GM20431 (cell line): Measurements from ENCODE around the gene PRSS12.

Experiments
- in situ Hi-C: fragments of 300-500 bp; cut with MseI, MboI; formaldehyde crosslinking; loops from one replicate; pipeline ENCODE4 v1.15.0; 2020; ENCODE audit warnings: low sequenced_read_pairs; ENCODE audit not compliant: unreplicated experiment

The PRSS12 gene

DNA sequence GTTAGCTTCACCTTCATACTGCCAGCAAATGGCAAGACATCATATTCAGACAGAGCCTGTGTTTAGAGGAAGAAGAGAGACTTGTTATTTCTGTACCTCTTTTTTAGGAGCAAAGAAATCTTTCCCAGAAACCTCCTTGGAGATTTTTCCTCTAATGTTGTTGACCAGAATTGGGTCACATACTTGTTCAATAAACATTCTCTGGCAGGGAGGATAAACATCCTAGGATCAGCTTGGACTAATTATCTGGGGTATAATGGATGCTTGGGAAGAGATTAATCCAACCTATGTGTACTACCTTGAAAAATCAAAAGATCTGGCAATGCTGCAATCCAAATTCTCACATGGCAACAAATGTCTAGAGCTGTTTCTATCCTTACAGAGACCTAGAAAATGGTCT lies 8.4 kb upstream of the PRSS12 start:
- in situ Hi-C loops, result no loop called here

DNA sequence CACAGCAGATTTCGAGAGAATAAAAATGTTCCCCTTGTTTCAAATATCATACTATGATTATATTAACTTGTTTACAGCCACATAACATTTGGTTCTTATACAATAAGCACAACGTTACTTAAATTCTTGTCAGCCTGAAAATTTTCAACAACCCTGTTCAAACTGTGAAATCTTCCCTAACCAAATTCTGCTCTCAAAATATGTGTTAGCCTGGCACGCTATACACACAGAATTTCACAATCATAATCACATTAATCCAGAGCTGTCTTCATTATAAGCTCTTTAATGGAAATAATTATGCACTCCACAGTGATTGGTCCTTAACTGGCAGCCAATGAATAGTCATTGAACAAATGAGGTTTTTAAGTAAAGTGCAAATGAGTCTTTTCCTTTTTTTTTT lies 7.3 kb upstream of the PRSS12 start:
- in situ Hi-C loops, result no loop called here

DNA sequence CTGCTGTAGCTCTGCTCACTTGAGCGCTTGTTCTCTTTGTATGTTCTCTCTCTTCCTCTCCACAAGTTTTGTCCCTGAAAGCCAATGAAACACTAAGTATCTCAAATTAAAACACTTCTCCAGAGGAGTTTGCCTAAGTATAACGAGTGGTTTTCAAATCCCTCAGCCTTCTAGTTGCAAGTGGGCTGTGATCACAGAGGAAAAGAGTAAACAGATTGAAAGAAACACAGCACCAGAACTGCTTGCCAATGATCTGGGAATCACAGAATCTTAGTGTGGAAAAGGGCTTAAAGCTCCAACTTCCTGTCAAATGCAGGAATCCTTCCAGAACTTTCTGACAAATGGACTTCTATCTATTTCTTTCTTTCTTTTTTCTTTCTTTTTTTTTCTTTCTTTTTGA lies 4.8 kb upstream of the PRSS12 start:
- in situ Hi-C loops, result no loop called here

DNA sequence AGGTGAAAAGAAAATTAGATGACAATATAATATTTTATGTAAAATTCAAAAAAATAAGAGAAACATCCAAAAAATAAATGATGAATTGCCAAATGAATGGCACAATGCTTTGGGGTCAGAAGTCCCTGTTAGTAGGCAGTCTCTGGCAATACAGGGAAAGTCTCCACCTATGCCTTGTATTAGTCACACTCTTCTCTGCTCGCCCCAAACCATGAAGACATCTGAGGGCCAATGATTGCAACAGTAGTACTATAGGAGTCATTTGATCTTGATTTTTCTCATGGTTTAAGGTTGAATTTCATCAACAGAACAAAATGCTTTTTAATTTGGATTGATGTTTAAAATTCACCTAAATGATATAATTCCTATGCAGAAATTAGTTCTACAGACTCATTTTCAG lies 3.9 kb upstream of the PRSS12 start:
- in situ Hi-C loops, result no loop called here

DNA sequence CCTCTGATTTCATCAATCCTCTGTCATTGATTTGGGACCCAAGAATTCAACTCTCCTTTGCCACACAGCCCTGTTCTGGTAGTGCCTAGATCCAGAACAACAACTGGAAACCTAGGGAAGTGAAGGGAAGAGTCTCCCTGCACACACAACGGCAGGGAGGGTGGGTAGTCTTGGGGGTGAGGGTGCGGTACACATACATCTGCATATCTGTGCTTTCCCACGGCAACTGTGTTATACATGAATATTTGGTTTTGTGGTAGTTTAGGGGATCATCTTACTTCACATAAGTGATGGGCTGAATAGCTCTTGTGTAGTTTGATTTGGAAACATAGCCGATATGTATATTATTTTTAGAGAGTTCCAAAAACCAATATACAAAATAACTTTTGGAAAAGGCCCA lies 3.3 kb upstream of the PRSS12 start:
- in situ Hi-C loops, result no loop called here

DNA sequence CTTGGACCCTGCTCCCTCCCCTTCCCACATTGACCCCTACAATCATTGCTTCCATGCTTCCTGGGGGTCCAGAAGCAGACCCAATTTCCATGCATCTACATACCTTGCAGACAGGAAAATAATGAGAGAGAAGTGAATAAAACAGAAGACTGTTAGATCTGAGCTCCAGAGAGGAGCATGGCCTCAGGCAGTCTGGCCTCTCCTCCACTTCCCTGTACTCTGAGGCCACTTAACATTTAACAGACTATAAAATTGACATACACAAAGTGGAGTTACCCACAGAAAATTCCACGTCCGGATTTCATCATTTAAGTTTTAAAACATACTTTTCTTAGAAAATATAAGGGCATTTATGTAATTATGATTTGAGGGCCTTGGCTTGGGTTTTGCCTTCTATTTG lies 2.1 kb upstream of the PRSS12 start:
- in situ Hi-C loops, result no loop called here

DNA sequence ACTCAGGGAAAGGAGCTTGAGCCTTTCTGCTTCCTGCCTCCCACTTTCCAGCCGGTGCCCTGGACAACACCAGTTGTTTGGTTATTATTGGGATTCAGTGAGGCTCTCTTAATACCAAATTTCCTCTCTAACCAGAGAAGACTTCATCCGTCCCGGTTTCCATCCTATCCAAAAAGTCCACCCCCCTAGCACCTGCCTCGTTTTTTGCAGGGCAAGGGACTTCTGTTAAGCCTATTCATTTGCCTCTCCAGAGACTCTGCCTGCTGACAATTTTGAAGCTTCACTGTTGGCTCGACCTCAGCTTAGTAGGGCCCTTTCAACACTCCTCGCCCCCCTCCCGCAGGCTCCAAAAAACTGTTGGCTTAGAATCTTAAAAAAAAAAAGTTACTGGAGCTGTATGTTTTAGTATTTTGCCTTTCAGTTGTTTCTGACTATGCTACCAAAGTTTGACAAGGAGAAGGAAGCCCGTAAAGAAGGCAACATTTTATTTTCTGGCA lies 779 bp upstream of the PRSS12 start:
- in situ Hi-C loops, result no loop called here

DNA sequence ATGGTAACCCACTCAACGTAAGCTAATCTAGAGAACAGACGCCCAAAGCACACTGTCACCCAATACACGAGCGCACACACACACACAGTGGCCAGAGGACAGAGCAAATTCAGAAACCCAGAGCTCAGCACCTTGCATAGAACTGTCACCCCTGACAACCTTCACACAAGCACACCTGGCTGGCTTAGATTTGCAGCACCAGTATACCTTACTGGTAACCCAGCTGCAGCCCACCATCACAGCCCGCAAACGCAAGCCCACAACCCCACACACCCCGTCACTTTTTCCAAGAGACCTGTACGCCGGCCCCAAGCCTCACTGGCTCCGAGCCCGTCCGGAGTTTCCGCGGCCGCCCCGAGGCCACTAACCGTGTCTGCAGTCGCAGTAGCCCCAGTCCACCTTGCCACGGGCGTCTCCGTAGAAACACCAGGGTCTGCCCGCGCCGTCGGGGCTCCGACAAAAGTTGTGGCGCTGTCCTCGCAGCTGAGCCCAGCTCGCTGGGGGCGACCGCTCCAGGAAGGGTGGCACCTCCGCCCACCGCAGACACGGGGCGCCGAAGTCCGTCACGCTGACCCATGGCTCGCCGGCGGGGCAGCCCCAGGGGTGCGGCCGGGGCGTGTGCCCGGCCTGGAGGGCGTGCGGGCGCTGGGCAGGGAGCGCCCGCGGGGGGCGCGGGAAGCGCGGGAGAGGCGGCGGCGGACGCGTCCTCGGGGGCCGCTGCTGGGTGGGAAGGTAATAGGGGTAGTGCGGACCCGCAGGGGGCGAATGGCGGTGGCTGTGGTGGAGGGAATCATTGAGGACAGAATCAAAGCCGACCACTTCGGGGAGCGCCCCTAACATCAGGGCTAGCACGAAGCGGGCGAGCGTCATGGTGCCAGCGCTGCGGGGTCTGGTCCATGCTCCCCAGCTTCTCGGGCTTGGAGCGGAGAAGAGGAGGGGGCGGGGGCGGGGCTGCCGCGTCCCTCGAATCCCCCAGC lies 664 bp downstream of the PRSS12 start:
- in situ Hi-C loops, result no loop called here

DNA sequence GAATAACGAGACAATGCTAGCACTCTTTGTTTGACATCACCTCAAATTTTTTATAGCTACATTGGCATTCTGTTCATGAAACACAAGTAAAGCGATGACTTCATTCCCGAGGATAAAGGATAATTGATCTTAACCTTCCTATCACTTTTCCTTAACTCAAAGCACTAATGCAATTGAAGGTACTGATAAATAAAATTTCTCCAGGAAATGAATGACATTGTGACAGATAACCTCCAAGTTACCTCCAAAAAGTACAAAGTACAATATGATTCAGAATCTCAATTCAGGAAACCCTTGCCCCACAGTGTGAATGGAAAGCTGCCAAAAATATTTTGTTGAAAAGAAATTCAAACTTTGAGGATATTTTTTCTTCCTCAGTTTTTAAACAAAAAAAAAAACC lies 1.8 kb downstream of the PRSS12 start:
- in situ Hi-C loops, result no loop called here

DNA sequence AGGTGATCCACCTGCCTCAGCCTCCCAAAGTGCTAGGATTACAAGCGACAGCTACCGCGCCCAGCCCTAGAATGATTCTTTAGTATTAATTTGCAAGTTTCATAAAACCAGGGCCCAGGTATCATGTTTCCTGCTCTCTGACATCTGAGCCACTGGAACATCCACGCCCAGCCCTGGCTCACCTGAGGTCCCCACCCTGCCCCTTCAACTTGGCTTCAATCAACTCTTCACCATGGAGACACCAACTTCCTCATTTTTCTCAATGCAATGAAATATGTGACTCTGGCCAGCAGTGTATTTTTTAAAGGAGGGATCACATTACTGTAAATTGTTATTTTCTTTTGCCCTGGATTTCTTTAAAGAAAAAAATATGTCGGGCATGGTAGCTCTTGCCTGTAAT lies 3.9 kb downstream of the PRSS12 start:
- in situ Hi-C loops, result no loop called here

DNA sequence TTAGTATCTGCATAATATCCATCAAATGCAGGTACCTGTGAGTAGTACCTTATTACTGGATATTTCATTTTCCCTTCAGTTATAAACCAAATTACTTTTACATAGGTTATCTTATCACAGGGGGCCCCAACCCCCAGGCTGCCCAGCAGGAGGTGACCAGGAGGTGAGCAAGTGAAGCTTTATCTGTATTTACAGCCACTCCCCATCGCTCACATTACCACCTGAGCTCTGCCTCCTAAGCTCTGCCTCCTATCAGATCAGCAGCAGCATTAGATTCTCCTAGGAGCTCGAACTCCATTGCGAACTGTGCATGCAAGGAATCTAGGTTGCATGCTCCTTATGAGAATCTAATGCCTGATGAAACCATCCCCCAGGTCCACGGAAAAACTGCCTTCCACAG lies 6.3 kb downstream of the PRSS12 start:
- in situ Hi-C loops, result no loop called here

DNA sequence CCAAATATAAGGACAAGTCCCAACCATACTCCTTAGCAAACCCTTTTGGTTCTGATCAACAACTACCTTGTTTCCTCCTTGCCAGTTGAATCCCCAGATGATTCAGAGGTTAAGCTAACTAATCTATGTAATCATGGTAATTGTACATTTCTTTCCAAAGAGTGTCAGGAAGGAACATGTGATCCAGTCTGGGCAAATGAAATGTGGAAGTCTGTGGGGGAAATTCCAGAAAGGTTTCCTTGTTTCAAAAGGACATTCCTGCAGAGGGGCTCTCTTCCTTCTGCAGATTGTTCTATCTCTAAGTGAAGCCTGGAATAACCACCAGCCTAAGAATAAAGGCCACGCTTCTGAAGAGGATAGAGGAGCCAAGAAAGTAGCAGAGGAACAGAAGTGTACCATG lies 7.0 kb downstream of the PRSS12 start:
- in situ Hi-C loops, result no loop called here

DNA sequence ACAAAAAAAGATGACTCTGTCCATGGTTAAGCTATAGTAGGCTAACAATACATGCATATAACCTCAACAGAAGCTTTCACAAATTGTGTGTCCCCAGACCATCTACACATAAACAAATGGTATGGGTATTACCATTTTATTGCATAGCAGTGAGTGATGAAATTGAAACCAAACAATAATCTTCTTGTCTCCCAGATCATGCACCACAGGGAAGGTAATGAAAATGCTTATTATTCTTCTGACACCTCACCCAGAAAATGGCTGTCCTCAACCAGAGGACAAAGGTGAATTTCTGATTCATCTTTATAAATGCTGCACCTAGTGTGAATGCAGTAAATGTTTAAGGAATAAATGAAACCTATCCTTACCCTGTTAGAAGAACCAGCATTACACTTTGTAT lies 8.0 kb downstream of the PRSS12 start:
- in situ Hi-C loops, result no loop called here

DNA sequence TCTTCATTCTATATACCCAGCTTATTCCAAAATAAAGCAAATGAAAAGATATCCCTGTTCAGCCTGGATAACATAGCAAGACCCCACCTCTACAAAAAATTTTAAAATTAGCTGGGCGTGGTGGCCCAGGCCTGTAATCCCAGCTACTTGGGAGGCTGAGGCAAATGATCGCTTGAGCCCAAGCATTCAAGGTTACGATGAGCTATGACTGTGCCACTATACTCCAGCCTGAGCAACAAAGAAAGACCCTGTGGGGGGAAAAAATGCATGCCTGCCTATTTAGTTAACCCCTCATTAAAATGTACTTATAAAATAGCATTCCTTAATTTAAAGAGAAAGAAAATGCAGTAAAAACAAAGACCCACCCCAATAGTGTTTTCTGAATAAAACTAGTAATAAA lies 9.3 kb downstream of the PRSS12 start:
- in situ Hi-C loops, result no loop called here

DNA sequence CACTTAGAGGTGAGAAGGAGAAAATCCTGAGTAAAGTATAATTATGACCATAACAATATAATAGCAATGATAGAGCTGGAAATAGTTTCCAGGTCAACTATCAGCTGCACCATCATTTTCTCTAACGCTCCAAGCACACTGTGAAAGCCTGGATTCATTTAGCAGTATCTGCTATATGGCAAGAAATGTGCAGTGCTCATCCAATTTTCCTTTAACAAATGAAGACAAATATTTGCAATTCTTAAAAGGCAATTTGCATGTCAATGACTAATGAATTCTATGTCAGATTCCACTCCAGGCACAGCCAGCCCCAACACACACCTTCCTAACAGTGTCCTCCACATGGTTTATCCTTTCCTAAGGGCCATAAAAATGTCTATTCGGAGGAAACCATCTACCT lies 12.7 kb downstream of the PRSS12 start:
- in situ Hi-C loops, result no loop called here

DNA sequence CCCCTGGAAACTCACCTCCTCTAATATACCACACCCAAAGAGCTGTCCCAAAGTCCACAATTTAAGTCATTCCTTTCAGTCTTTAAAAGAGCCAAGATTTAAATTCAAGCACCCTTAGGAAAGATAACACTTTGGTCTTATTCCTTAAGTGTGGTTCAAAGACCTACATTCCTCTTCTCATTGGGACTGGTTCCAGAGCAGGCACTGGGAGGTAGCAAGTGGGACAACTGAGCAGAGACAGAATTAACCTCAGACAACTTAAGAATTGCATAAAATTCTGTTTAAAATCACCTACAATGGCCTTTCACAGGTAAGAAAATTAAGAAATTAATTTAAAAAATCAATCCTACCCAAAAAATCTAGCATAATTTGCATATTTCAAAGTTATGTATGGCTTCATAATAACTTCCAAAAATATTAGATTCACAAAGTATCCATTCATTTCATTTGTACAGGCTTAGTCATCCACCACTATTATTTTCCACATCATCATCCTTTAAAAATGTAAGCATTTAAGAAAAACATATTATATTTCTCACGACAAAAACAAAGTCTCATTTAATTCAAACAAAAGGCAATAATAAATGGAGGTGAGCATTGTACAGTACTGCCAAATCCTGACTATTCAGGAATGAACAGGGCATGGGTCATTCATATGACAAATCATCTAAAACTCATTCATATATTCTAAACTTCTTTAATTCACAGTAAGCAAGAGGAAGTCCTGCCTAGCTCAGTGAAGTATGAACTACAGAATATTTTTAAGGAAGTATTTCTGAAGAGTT lies 13.6 kb downstream of the PRSS12 start:
- in situ Hi-C loops, result no loop called here

DNA sequence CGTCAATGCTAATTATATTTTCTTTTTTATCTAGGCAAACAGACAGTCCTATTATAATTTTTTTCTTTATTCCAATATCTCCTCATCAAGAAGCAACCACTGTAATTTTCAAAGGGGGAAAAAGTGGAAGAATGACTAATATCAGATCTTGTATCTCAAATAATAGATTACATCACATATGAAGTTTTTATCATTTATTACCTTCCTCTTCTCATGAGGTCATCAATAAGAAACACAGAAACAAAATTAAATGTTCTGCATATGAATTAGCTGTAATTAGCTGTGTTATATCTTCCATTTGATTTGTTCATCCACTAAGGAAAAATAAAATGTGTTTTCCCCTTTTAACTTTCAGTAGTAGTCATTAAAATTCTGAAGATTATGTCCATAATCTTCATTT lies 14.3 kb downstream of the PRSS12 start:
- in situ Hi-C loops, result no loop called here

DNA sequence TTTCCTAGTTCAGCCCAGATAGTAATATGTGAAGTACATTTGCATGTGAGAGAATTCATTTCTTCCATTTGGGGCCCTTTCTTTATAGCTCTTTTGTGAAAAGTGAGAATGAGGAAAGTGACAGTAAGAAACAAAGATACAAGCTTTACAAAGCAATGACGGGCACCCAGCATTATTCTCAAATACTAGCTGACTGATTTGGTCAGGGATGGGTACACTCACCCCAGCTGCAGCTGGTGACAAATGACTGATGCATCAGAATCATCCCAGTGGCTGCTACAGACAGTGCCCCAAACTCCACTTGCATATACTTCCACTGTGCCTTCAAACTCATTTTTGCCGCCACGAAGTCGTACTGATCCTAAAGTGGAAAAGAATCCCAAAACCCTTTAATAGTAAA lies 14.8 kb downstream of the PRSS12 start:
- in situ Hi-C loops, result no loop called here

DNA sequence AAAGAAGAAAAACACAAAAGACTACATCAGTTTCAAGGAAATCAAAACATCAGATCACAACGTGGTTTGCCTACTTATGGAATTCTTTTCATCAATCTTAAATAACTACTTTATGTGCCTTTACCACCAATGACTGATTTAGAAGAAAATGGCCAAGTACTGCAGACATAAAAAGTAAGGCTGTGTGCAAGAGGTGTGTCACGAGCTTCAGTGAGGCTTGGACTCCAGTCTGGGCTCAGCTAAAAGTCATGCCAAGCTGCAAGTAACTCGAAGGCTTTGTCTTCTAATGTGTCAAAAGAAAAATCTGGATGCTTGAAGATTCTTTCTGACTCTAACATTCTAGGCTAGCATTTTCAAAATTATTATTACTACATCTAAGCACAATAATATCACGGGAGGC lies 17.0 kb downstream of the PRSS12 start:
- in situ Hi-C loops, result no loop called here

DNA sequence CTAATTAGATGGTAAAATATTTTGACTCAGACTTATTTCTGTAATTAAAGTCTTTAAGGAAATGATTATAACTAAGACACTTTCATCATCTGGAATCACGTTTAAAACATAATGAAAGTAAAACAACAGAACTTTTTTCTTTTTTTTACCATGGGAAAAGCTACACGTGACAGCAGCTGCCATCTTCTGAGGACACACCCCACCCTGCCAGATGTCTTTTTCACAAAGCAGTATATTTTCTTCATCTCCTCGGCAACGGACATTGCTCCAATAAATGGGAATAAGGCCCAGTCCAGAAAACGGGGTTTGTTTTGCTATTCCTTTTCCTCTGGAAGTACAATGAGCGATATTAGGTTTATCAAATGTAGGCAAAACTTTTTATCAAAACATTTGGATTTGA lies 17.5 kb downstream of the PRSS12 start:
- in situ Hi-C loops, result no loop called here

DNA sequence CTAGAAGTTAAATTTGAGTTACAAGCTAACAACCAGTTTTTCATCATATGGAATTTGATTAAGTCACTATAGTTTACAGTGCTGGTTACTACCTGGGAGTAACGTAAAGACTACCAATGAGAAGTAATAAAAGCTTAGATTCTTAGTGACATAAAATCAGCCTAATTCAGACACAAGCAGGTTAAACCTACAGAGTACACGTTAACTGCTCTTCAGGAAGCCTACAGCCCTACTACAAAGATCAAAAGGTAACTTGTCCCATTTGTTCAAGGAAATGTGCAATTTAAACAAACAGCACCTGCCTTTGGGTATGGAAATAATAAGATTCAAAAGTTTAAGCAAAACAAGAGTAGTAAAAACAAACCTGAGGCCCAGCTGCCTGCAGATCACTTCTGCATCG lies 21.5 kb downstream of the PRSS12 start:
- in situ Hi-C loops, result no loop called here
